ENCODE measurements around the gene IKZF4. TPM values are rescaled to one million over a fixed set of nuclear protein-coding genes. Genes with fewer than 3 reads are reported as not detected.
A peak's percentile ranks its signal among the peaks of the same experiment; 100 is the strongest.

Gene IKZF4
- total RNA-seq, 6 experiments from 2014 or later, result 0.99 to 2.6 (median 2.3) TPM

GRCh38 chr12:56031987-56032386 lies 11.1 kb downstream of the IKZF4 start:
- Histone ChIP-seq H3K4me3 (no peak overlapping the region), H3K4me1 (peaks cover 0 to 22% (median 5%) of the 10 kb centered on the region in 4 donors), H3K9me3 (no peaks in the 10 kb centered on the region), H3K27ac (no peak overlapping the region), H3K36me3 (no peaks in the 10 kb centered on the region), H3K27me3 (no peaks in the 10 kb centered on the region)
- intact Hi-C loops (cut with DNase I), result no loop called here
- DNase-seq (no peak), ATAC-seq (no peak)
- no CpG with 5 or more reads among the region's 1 CpG for WGBS (ENCODE audit: insufficient coverage, low coverage, low lambda C conversion rate, missing lambda C conversion rate)
- TF ChIP-seq POLR2A (IDR thresholded peaks at IDR 0.05) (no peak), CTCF (IDR thresholded peaks at IDR 0.05) (no peak)

GRCh38 chr12:56034586-56035332 lies 13.9 kb downstream of the IKZF4 start:
- ATAC-seq (no peak), DNase-seq (no peak)
- TF ChIP-seq POLR2A (IDR thresholded peaks at IDR 0.05), result no peak
- TF ChIP-seq CTCF (IDR thresholded peaks at IDR 0.05), result no peak
- H3K36me3 ChIP-seq, result no peaks in the 10 kb centered on the region
- H3K9me3 ChIP-seq, result no peaks in the 10 kb centered on the region
- no peaks in the 10 kb centered on the region for H3K27me3 ChIP-seq
- H3K4me3 ChIP-seq, result no peak overlapping the region
- peaks cover 0 to 26% (median 4%) of the 10 kb centered on the region in 4 donors for H3K4me1 ChIP-seq
- intact Hi-C loops (cut with DNase I), result no loop called here
- WGBS (ENCODE audit: insufficient coverage, low coverage, low lambda C conversion rate, missing lambda C conversion rate), result 93% methylated on average over 2 of the region's 21 CpGs
- H3K27ac ChIP-seq, result no peak overlapping the region

- peak overlapping the region in 1 of 3 donors; percentile 16 for H3K27ac ChIP-seq
- ATAC-seq (no peak), DNase-seq (no peak)
- H3K4me1 ChIP-seq, result peaks cover 0 to 23% (median 8%) of the 10 kb centered on the region in 4 donors
- 100% methylated on average over 1 of the region's 2 CpGs for WGBS (ENCODE audit: insufficient coverage, low coverage, low lambda C conversion rate, missing lambda C conversion rate)
- H3K36me3 ChIP-seq, result no peaks in the 10 kb centered on the region
- intact Hi-C loops (cut with DNase I), result no loop called here
- H3K27me3 ChIP-seq, result no peaks in the 10 kb centered on the region
- no peak overlapping the region for H3K4me3 ChIP-seq
- H3K9me3 ChIP-seq, result no peaks in the 10 kb centered on the region
- TF ChIP-seq CTCF (IDR thresholded peaks at IDR 0.05) (no peak), POLR2A (IDR thresholded peaks at IDR 0.05) (no peak)
Observed at GRCh38 chr12:56037161-56037560, 16.3 kb downstream of the IKZF4 start.

DNA sequence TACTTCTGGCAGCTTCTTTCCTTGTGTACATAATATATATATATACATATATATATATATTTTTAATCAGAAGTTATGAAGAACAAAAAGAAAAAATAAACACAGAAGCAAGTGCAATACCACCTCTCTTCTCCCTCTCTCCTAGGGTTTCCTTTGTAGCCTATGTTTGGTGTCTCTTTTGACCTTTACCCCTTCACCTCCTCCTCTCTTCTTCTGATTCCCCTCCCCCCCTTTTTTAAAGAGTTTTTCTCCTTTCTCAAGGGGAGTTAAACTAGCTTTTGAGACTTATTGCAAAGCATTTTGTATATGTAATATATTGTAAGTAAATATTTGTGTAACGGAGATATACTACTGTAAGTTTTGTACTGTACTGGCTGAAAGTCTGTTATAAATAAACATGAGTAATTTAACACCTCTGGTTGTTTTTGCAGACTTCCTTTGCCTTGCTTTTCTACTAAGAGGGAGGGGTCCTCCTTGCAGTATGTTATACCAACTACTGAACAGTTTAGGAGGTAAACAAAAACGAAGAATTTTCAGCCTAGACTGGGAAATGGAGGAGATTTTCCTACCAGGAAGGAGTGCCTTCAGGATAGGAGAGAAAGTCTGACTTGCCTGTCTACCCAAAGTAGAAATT lies 17.3 kb downstream of the IKZF4 start:
- Histone ChIP-seq H3K36me3 (peaks cover 0 to 7% (median 0%) of the 10 kb centered on the region in 4 donors), H3K9me3 (no peaks in the 10 kb centered on the region), H3K4me3 (no peak overlapping the region), H3K27ac (peak overlapping the region in 1 of 3 donors; percentile 16), H3K4me1 (peaks cover 0 to 29% (median 8%) of the 10 kb centered on the region in 4 donors), H3K27me3 (no peaks in the 10 kb centered on the region)
- no peak for ATAC-seq
- TF ChIP-seq POLR2A (IDR thresholded peaks at IDR 0.05) (no peak), CTCF (IDR thresholded peaks at IDR 0.05) (no peak)
- 38% methylated on average over 2 of the region's 2 CpGs for WGBS (ENCODE audit: insufficient coverage, low coverage, low lambda C conversion rate, missing lambda C conversion rate)
- intact Hi-C loops (cut with DNase I), result no loop called here
- DNase-seq, result no peak
